ENCODE measurements around the gene COX4I1.

- TF ChIP-seq, protein P1, sequence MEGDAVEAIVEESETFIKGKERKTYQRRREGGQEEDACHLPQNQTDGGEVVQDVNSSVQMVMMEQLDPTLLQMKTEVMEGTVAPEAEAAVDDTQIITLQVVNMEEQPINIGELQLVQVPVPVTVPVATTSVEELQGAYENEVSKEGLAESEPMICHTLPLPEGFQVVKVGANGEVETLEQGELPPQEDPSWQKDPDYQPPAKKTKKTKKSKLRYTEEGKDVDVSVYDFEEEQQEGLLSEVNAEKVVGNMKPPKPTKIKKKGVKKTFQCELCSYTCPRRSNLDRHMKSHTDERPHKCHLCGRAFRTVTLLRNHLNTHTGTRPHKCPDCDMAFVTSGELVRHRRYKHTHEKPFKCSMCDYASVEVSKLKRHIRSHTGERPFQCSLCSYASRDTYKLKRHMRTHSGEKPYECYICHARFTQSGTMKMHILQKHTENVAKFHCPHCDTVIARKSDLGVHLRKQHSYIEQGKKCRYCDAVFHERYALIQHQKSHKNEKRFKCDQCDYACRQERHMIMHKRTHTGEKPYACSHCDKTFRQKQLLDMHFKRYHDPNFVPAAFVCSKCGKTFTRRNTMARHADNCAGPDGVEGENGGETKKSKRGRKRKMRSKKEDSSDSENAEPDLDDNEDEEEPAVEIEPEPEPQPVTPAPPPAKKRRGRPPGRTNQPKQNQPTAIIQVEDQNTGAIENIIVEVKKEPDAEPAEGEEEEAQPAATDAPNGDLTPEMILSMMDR (IDR thresholded peaks at IDR 0.05), result no peak
- TF ChIP-seq POLR2A (IDR thresholded peaks at IDR 0.05), result no peak
Measured at GRCh38 chr16:85782451-85782850, 17.0 kb upstream of the COX4I1 start.
